Brain pericyte (primary cell): ENCODE results near the gene STX18.
"Not testable (repeated sequence)": the region's sequence is repeated elsewhere in the genome, so short reads cannot be mapped to it uniquely, and the experiment has no call there.

Experiments
- DNase-seq: peaks from one replicate; pipeline ENCODE4 v3.0.0-alpha.2; 2012; ENCODE audit warnings: low read depth, low spot score

STX18 gene

GRCh38 chr4:4480205-4480604, 61.6 kb downstream of the STX18 start:
- DNase-seq = no peak

- no peak for DNase-seq
These were observed 62.5 kb downstream of the STX18 start for GRCh38 chr4:4479366-4479765.

- no peak for DNase-seq
These were observed 64.1 kb downstream of the STX18 start for GRCh38 chr4:4477796-4478195.

GRCh38 chr4:4477391-4477790, 64.5 kb downstream of the STX18 start:
- DNase-seq = no peak

- DNase-seq = no peak
These were observed 67.4 kb downstream of the STX18 start for GRCh38 chr4:4474476-4474875.

- DNase-seq = no peak
These were observed 69.4 kb downstream of the STX18 start for GRCh38 chr4:4472344-4472958.

GRCh38 chr4:4471195-4471594, 70.7 kb downstream of the STX18 start:
- DNase-seq = no peak

GRCh38 chr4:4470208-4470607, 71.6 kb downstream of the STX18 start:
- DNase-seq = no peak

GRCh38 chr4:4465238-4465637, 76.6 kb downstream of the STX18 start:
- DNase-seq = not testable (repeated sequence)

- no peak for DNase-seq
These were observed 78.9 kb downstream of the STX18 start for GRCh38 chr4:4462970-4463369.

- DNase-seq = no peak
These were observed 80.0 kb downstream of the STX18 start for GRCh38 chr4:4461850-4462249.

- no peak for DNase-seq
These were observed 80.7 kb downstream of the STX18 start for GRCh38 chr4:4461178-4461577.

- no peak for DNase-seq
These were observed 81.1 kb downstream of the STX18 start for GRCh38 chr4:4460759-4461158.

GRCh38 chr4:4459181-4459580, 82.7 kb downstream of the STX18 start:
- DNase-seq = no peak

GRCh38 chr4:4457803-4458553, 83.9 kb downstream of the STX18 start:
- DNase-seq = no peak

- no peak for DNase-seq
These were observed 84.9 kb downstream of the STX18 start for GRCh38 chr4:4456816-4457578.

- DNase-seq = no peak
These were observed 85.5 kb downstream of the STX18 start for GRCh38 chr4:4456351-4456750.

GRCh38 chr4:4455210-4455865, 86.5 kb downstream of the STX18 start:
- no peak for DNase-seq

- no peak for DNase-seq
These were observed 95.4 kb downstream of the STX18 start for GRCh38 chr4:4446434-4446833.

- DNase-seq = no peak
These were observed 98.0 kb downstream of the STX18 start for GRCh38 chr4:4443821-4444220.

- DNase-seq = no peak
These were observed 101.4 kb downstream of the STX18 start for GRCh38 chr4:4440333-4441061.

GRCh38 chr4:4439782-4440181, 102.1 kb downstream of the STX18 start:
- no peak for DNase-seq
